HG03064 (cell line): ENCODE data around the gene VPS36.
"Not testable (repeated sequence)": the region's sequence is repeated elsewhere in the genome, so short reads cannot be mapped to it uniquely, and the experiment has no call there.

ENCODE experiments used
- ATAC-seq: cut with Tn5 transposase; IDR thresholded peaks from one replicate; pipeline ENCODE4 v1.9.1; 2021; ENCODE audit warnings: low read depth; ENCODE audit not compliant: unreplicated experiment

VPS36 gene

GRCh38 chr13:52450012-52450792, at the start of gene VPS36:
Gene VPS36, minus strand, starts transcription at chr13:52450634. Its CDS starts 40 bp downstream, at chr13:52450594.
- ATAC-seq: peak; percentile 56

- not testable (repeated sequence) for ATAC-seq
These were observed 47.5 kb upstream of the VPS36 start for GRCh38 chr13:52497979-52498378.

GRCh38 chr13:52494241-52494640, 43.8 kb upstream of the VPS36 start:
- ATAC-seq: not testable (repeated sequence)

GRCh38 chr13:52491015-52491414, 40.6 kb upstream of the VPS36 start:
- not testable (repeated sequence) for ATAC-seq

DNA sequence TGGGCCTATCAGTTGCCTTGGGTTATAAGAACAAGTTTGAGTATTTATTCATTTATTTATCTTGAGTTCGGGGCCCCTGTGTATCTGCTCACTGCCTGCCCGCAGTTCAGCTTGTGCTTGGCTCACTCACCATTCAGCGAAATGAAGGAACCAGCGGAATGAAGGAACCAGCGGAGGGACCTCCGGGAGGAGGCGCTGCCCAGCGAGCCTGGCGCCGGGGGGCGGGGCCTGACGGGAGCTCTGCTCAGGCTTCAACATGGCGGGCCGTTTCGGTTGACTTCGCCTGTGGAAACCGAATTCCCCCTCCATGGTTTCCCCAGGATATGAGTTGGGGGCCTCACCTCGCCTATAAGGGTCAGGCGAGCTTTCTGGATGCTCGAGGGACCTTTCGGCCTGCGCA, 38.3 kb upstream of the VPS36 start:
- not testable (repeated sequence) for ATAC-seq

DNA sequence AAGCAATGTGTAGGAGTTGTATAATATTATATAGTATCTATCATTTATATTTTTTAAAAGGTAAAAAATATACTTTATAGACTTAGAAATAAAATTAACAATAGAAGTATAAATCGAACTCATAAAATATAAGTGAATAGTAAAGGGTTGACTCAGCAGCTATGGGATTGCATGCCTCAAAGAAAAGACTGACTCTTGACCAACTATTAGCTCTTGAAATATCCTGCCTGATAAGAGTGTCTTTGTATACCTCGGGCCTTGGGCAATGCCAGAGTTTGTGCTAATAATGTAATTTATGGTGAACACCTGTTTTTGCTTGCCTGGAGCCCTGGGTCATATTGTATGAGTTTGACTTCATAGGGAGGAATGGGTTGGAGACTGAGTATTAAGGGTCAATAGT, 36.6 kb upstream of the VPS36 start:
- ATAC-seq: not testable (repeated sequence)

DNA sequence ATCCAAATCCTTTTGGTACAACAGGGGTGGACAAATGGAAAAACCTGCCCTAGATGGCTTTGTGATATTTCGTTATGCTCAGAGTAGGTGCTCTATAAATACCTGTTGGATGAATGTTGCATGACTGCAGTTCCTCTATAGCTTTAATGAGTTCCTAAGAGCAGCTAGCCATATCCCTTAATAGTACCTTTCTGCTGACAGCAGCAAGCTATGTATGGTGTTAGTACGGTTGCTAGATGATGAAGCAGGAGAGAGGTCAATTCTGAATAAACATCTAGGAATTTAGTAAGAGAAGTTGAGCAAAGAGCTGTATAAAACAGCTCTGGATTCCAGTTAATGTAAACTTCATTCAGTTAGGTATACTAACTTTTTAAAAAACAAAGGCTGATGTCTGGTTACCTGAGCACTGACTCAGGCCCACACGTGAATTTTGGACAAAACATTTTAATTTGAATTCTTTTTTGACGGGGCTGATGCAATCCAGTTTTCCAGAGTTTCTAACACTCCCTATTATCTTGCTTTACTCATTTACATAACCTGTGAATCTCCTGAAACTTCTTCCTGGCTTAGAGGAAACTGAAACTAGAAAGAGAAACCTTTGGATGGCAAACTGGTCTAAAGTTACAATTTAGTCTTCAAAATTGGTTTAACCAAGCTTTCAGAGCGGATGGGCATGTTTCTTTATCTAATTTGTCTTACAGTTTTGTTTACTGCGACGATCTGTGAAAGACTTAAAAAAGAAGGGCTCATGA, 30.4 kb upstream of the VPS36 start:
- not testable (repeated sequence) for ATAC-seq

GRCh38 chr13:52468487-52468886, 18.1 kb upstream of the VPS36 start:
- ATAC-seq: not testable (repeated sequence)

DNA sequence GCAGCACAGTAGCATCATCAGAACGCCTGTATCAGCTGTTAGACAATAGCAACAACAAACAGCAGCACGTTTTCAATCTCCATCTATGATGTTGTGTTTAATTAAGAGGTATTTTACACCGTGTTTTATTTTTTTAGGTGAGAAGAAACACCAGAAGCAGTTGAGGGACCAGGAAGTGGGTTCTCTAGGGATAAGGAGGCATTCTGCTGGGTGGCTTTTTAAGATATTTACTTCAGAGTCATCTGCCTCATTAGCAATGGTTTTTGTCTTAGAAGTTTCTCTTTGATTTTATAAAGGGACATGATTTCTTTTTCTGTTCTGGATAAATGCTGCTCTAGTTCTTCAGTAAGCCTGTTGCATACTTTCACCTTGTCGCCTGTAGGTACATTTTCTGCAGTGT, 13.1 kb upstream of the VPS36 start:
- ATAC-seq: no peak

DNA sequence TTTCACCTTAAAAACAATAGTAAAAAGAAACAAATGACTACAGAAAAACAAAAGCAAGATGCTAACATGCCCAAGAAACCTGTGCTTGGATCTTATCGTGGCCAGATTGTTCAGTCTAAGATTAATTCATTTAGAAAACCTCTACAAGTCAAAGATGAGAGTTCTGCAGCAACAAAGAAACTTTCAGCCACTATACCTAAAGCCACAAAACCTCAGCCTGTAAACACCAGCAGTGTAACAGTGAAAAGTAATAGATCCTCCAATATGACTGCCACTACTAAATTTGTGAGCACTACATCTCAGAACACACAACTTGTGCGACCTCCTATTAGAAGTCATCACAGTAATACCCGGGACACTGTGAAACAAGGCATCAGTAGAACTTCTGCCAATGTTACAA, 10.8 kb upstream of the VPS36 start:
- no peak for ATAC-seq

DNA sequence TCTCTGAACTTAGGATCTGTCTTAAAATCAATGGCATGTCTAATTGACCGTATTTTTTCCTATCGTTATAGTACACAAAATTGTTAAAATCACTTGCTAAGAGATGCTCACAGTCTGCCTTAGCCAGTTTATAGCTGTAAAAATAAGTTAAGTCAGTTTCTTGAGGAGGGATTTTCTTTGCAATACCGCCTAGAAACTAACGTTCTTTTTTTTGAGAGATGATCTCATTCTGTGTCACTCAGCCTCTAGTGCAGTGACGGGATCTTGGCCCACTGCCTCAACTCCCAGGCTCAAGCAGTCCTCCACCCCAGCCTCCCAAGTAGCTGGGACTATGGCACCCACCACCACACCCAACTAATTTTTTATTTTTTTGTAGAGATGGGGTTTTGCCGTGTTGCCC, 9.2 kb upstream of the VPS36 start:
- ATAC-seq: no peak

GRCh38 chr13:52455677-52456041, 5.2 kb upstream of the VPS36 start:
- peak; percentile 29 for ATAC-seq

DNA sequence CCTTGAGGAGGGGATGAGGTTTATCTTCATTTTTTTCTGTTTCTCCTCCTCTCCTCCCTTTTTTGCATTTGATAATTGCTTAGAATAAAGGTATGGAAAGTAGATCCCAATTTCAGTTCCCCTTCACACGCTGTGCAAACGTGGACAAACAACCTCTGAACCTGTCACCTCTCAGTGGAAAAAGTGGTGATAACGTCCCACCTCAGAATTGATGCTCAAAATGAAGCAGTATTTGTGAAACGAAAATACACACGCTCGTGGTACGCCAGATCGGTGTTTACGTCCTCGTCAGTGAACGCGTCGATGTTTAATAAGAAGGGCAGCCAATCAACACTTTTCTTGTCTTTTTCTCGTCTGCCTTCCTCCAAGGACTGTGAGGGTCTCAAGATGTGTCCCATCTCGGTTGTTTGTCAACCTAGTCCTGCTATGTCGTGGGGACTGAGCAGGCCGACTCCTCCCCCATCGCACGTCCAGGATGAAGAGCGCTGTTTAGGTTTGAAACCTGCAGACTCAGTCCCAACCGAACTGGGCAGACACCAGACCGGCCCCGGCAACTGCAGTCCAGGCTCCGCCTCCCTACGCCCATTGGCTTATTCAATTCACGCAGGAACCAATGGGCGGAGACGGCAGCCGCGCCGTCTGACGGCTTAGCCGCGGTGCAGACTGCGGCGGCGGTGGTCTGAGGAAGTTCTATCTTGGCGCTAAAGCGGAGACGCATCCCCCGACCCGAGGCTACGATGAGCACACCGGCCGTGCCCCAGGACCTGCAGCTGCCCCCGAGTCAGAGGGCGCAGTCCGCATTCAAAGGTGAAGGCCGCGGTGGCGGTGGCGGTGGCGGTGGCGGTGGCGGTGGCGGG, 4.6 kb upstream of the VPS36 start, which contains the start of gene CKAP2:
Gene CKAP2, plus strand, starts transcription at position 659 of the 857 bp plus-strand sequence. Its CDS starts 79 bp downstream, at position 738.
- ATAC-seq: peak; percentile 68

GRCh38 chr13:52454459-52454819, 4.0 kb upstream of the VPS36 start:
- ATAC-seq: peak; percentile 33

GRCh38 chr13:52452470-52452869, 2.0 kb upstream of the VPS36 start:
- no peak for ATAC-seq

DNA sequence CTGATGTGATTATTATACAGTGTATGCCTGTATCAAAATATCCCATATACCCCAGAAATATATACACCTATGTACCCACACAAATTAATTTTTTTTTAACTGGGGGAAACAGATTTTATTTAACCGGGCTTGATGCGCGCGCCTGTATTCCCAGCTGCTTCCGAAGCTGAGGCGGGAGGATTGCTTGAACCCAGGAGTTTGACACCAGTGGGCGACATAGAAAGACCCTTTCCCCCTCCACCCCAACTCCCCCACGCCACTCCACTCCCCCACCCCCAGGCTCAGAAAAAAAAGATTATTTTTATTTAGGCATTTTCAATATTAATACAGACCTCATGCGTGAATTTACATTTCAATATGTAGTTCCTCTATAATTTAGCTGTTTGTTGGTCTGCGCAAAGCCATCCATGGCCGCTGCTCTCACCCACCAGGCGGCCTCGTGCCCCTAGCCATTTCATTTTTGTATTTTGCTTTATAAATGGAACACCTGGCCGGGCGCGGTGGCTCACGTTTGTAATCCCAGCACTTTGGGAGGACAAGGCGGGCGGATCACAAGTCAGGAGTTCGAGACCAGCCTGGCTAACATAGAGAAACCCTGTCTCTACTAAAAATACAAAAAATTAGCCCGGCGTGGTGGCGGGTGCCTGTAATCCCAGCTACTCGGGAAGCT, 836 bp upstream of the VPS36 start:
- ATAC-seq: no peak

DNA sequence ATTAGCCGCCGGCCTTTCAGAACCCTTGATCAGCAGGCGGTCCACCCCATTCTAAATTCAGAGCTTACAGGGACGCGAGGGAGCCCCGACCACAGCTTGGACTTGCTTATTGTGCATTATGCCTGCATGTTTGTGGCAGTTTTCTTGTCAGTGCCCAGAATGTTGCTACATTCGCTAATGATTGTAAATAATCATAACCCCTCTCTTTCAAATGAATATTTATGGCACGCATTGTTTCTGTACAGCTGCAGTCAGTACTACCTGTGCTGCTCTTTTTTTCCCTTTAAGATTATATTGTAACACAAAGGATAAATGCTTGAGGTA, 321 bp upstream of the VPS36 start:
- ATAC-seq: no peak

DNA sequence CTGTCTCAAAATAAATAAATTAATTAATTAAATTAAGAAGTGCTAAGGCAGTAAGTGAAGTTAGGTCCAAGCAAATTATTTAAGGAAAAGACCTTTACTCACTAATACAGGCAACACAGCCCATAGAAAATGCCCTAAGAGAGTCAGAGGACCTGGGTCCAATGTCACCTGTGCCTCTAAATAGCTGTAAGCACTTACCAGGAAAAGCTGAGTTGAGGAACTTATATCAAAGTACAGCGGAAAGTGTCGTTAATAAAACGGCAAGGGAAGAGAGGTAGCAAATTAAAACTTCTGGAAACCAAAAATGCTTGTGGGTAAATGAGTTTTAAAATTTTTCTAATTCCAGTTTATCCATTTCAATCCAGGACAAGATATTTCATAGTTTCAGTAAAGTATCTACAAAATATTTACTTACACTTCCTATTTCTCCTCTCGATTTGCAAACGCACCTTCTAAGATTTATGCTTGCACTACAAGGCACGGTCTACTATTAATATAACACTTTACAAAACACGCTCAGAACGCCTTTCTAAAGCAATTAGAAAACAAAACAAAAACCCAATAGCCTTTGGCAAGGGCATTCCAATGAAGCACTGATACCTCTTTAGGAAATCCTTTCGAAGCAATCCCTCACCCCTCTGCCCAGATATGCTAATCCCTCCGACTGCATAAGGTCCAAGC, 963 bp downstream of the VPS36 start:
- no peak for ATAC-seq

DNA sequence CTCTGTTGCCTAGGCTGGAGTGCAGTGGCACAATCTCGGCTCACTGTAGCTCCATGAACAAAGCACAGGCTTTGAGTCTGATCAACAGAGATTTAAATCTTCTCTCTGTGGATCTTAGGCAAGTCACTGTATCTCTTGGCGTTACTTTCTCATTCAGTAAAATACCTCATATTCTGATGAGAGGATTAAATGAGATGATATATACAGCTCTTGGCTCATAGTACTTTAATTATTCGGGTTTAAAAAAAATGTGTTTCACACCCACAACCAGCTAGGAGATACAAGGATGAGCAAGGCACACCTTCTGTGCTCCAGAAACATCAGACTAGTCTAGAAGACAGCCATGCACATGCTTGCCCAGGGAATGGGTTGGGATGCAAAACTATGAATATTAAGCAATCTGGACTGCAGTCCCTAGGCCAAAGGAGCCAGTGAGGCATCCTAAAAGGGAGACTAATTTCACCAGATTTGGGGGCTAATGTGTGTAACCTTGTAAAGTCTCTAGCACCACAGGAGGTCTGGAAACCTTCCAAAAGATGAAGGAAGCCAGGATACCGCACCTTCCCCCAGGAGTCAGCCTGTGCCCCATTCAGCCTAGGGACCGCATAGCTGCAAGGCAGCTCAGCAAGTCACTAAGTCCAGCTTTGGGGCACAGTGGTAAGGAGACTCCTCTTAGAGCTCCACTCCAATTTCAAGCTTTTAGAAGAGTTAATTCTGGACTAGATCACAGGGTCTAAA, 2.5 kb downstream of the VPS36 start:
- ATAC-seq: no peak
